SU-DHL-6 (cell line): Measurements from ENCODE around the gene SKA1.
A peak's percentile ranks its signal among the peaks of the same experiment; 100 is the strongest.

Experiments used
- H2AFZ ChIP-seq: fragments of 200-600 bp; sonication (generic); 2 replicates; pipeline ENCODE4 v1.6.1; 2014; ENCODE audit warnings: low read depth, mild to moderate bottlenecking, moderate library complexity, mixed read lengths, antibody characterized with exemption, low read length; ENCODE audit not compliant: severe bottlenecking
- H3F3A ChIP-seq: fragments of 200-600 bp; shearing (Covaris generic); 2 replicates; pipeline ENCODE4 v1.6.0; 2016; ENCODE audit warnings: antibody characterized with exemption, mild to moderate bottlenecking; ENCODE audit not compliant: insufficient read depth
- H3K27ac ChIP-seq: fragments of 200-600 bp; sonication (generic); 2 replicates; pipeline ENCODE4 v1.5.1; 2016; ENCODE audit warnings: low read depth, mild to moderate bottlenecking, low read length, moderate library complexity, mixed read lengths
- H3K27me3 ChIP-seq: fragments of 200-600 bp; sonication (generic), shearing (Covaris generic); 2 replicates; pipeline ENCODE4 v1.6.0; 2014; ENCODE audit warnings: mild to moderate bottlenecking, low read length
- H3K36me3 ChIP-seq: fragments of 200-600 bp; sonication (generic); 2 replicates; pipeline ENCODE4 v1.6.1; 2014; ENCODE audit warnings: mild to moderate bottlenecking, low read length, mixed read lengths
- H3K4me2 ChIP-seq: fragments of 300-600, 200-600 bp; shearing (Covaris generic), sonication (generic); 2 replicates; pipeline ENCODE4 v1.6.0; 2014; ENCODE audit warnings: low read length, low read depth, mild to moderate bottlenecking; ENCODE audit not compliant: poor library complexity, severe bottlenecking
- H3K4me3 ChIP-seq: fragments of 200-600 bp; sonication (generic); 2 replicates; pipeline ENCODE4 v1.5.1; 2014; ENCODE audit warnings: antibody characterized with exemption, low read length, mild to moderate bottlenecking, mixed read lengths; ENCODE audit not compliant: insufficient read depth, poor library complexity, severe bottlenecking
- H3K79me2 ChIP-seq: fragments of 200-600 bp; sonication (generic); 2 replicates; pipeline ENCODE4 v1.6.1; 2014; ENCODE audit warnings: mild to moderate bottlenecking, low read length, moderate library complexity; ENCODE audit not compliant: insufficient read depth
- H3K9ac ChIP-seq: fragments of 200-600 bp; sonication (generic); 2 replicates; pipeline ENCODE4 v1.7.0; 2014; ENCODE audit warnings: mild to moderate bottlenecking, low read length
- H3K9me2 ChIP-seq: fragments of 200-600 bp; sonication (generic); replicated peaks from 2 replicates; pipeline ENCODE4 v1.6.1; 2014; ENCODE audit warnings: low read length; ENCODE audit not compliant: insufficient read depth
- H3K9me3 ChIP-seq: fragments of 200-600 bp; sonication (generic); 2 replicates; pipeline ENCODE4 v1.6.1; 2014; ENCODE audit warnings: low read length, mixed read lengths; ENCODE audit not compliant: insufficient read depth
- H4K20me1 ChIP-seq: fragments of 200-600 bp; sonication (generic); 2 replicates; pipeline ENCODE4 v1.6.1; 2014; ENCODE audit warnings: low read depth, mild to moderate bottlenecking, antibody characterized with exemption, low read length, moderate library complexity, mixed read lengths
- CTCF ChIP-seq: fragments of 200-600 bp; sonication (generic); IDR thresholded peaks from one replicate; pipeline ENCODE4 v1.5.1; 2017; ENCODE audit warnings: antibody characterized with exemption, mild to moderate bottlenecking, low read length, moderate library complexity; ENCODE audit not compliant: insufficient read depth, poor library complexity, severe bottlenecking
- EZH2phosphoT487 ChIP-seq: fragments of 200-600 bp; sonication (generic), shearing (Covaris generic); conservative IDR thresholded peaks from 2 replicates; pipeline ENCODE4 v1.6.1; 2018; ENCODE audit warnings: mild to moderate bottlenecking, antibody characterized with exemption, low read length, moderate library complexity, mixed read lengths

The SKA1 gene

DNA sequence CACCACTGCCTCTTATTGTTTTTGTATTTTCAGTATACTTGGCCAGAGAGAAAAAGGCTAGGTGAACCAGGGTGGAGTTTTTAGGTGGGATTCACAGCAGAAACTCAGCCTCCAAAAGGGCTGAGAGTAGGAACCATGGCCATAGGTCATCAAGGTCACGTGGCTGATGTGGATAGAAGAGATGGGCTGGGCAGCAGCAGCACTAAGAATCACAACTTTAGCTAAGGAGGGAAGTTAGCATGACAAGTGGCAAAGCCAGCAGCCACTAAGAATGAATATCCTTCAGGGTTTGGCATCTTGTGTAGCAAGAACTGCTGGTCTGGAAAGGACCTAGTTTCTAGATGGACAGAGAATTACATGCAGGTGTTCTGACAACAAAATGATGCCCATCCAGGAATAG lies 43.2 kb upstream of the SKA1 start:
- H3K27me3 ChIP-seq: no peaks in the 10 kb centered on the region
- peaks cover 4% of the 10 kb centered on the region; the same call in 1 of the 2 replicates for H3K9me3 ChIP-seq
- TF ChIP-seq EZH2phosphoT487 (no peak), CTCF (no peak)
- 0 out of 2 replicates have a peak, but pooled peaks cover 6% of the 10 kb centered on the region for H3K36me3 ChIP-seq
- H3K9ac ChIP-seq: no peak overlapping the region
- no peaks in the 10 kb centered on the region for H3K79me2 ChIP-seq
- H3K9me2 ChIP-seq: no peaks in the 10 kb centered on the region
- H3K27ac ChIP-seq: no peak overlapping the region
- H3K4me3 ChIP-seq: no peak overlapping the region
- H3K4me2 ChIP-seq: no peak overlapping the region
- no peaks in the 10 kb centered on the region for H3F3A ChIP-seq
- no peaks in the 10 kb centered on the region for H4K20me1 ChIP-seq
- no peak overlapping the region for H2AFZ ChIP-seq

GRCh38 chr18:50334546-50335152 lies 40.2 kb upstream of the SKA1 start:
- no peaks in the 10 kb centered on the region for H3F3A ChIP-seq
- H3K36me3 ChIP-seq: 0 out of 2 replicates have a peak, but pooled peaks cover 6% of the 10 kb centered on the region
- H3K4me3 ChIP-seq: peak overlapping the region; percentile 1
- H3K9me3 ChIP-seq: peaks cover 4% of the 10 kb centered on the region; the same call in 1 of the 2 replicates
- TF ChIP-seq CTCF (no peak), EZH2phosphoT487 (no peak)
- H4K20me1 ChIP-seq: no peaks in the 10 kb centered on the region
- H3K9ac ChIP-seq: no peak overlapping the region
- H3K9me2 ChIP-seq: no peaks in the 10 kb centered on the region
- H2AFZ ChIP-seq: no peak overlapping the region
- H3K27me3 ChIP-seq: no peaks in the 10 kb centered on the region
- peak overlapping the region; percentile 33 for H3K4me2 ChIP-seq
- no peaks in the 10 kb centered on the region for H3K79me2 ChIP-seq
- no peak overlapping the region for H3K27ac ChIP-seq

- H4K20me1 ChIP-seq: no peaks in the 10 kb centered on the region
- H3K9me2 ChIP-seq: no peaks in the 10 kb centered on the region
- H3K9me3 ChIP-seq: no peaks in the 10 kb centered on the region
- H3K4me3 ChIP-seq: no peak overlapping the region
- TF ChIP-seq CTCF (no peak), EZH2phosphoT487 (no peak)
- H3K79me2 ChIP-seq: no peaks in the 10 kb centered on the region
- no peaks in the 10 kb centered on the region for H3F3A ChIP-seq
- no peaks in the 10 kb centered on the region for H3K27me3 ChIP-seq
- no peak overlapping the region for H3K27ac ChIP-seq
- H2AFZ ChIP-seq: no peak overlapping the region
- H3K36me3 ChIP-seq: no peaks in the 10 kb centered on the region
- no peak overlapping the region for H3K9ac ChIP-seq
- H3K4me2 ChIP-seq: no peak overlapping the region
Measured at GRCh38 chr18:50338122-50338521, 36.7 kb upstream of the SKA1 start.
